CD4-positive, alpha-beta T cell treated with Interleukin-2 at 100 ng/mL for 4 hours (primary cell): ENCODE results near the gene CETN3.

Experiments
- DNase-seq: peaks from one replicate; pipeline ENCODE4 v3.0.0-alpha.2; 2020; ENCODE audit warnings: low spot score

CETN3 gene

DNA sequence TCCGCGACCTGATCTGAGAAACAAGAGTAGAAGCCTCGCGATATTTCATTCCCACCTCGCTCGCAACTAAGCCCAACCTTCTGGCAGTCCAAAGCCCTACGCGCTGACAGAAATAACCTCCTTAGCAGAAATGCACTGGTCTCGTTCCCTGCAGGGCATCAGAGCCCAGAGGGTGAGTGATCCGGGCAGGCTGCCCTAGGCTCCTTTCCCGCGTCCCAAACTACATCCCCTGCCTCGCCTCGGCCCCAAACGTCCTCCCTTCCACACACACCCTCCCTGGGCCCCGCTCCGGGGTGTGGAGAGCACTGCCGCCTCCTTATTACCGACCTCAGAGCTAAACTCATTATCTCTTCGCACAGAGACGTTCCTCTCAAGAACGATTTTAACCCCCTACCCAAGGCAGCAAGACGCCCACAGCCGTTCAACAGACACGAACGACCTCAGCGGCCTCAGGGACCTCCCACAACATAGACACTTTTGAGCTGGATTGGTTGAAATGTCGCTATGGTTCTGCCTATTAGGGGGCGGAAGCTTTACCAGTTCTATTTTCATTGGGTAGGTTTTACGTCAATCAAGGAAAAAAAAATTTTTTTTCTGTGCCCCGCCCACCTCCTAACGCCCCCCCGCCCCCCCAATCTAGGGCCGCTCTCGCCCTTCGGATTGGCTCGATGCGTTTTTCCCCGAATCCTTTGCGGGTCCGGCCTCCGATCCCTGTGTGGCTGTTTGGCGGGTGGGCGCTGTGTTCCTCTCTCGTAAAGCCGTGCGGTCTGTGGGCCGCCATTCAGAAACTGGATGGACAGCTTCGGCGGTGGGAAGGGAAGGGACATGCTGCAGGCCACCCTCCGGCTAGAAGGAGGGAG, at the start of gene CETN3:
Gene CETN3 (minus strand): TSS at position 439 of the 860 bp plus-strand sequence. CDS start 95 bp downstream, at position 344.
- DNase-seq = peak; percentile 94

DNA sequence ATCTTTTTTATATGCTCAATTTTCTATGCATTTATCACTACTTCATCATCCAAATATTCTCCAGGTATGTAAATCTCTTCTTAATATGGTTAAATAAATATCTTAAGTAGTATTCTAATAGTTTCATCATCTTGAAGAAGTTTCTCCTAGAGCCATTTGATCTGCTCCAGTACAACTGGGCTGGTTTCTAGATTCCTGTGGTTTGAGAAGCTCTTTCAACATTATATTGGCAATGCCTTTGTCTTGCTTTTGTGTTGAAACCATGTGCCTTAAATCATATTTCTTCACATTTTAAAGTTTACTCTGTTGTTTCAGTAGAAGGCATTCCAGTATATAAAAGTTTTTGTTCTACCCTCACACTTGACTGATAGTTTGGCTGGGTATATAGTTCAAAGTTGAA, 37.4 kb upstream of the CETN3 start:
- no peak for DNase-seq

DNA sequence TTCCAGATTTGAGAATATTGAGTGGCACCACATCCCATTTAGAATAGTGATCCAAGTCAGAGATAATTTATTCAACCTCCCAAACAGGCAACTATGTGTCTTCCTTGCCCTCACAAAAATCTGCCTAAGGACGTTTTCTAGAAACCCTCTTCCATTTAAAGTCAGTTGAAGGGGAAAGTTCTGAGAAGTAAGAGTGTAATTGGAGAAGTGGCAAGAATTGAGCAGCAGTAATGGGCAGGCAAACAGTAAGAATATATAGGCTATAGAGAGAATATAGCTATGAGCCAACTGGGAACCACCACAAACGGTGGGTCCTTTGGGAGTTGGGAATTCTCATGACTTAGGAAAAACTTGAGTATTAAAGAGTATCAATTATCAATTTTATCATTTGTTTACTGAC, 31.1 kb upstream of the CETN3 start:
- DNase-seq = no peak

DNA sequence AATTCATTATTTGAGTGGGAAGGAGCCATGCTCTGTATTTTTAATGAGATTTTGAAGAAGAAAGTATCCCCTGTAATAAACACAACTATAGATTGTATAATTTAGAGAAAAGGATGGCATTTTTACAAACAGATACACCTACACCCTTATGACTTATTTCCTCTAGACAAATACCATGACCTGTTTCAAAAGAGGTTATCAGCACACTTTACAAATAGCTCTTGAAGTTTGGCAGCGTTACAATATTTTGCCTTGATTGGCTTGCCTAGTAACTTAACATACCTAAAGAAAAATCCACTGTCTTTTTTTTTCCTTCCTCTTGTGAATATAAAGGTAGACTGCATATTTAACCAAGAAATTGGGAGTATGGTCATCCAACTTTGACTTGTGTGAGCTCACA, 28.5 kb upstream of the CETN3 start:
- DNase-seq = no peak

DNA sequence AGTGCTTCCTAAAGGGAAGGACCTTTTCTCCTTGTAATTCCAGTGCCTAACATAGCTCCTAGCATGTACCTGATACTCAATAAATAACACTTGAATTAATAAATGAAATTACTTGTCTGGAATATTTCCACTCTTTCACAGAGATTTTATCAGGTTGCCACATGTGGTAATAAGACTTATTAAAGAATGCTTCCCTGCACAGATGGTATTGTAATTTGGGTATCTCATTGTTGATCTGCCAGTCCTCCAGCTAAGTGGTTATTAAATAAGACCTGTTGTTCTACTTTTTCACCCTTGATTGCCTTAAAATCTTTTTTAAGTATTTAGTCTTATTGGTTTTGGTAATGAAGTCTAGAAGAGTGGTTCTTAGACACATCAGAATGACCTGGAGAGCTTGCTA, 28.1 kb upstream of the CETN3 start:
- no peak for DNase-seq

DNA sequence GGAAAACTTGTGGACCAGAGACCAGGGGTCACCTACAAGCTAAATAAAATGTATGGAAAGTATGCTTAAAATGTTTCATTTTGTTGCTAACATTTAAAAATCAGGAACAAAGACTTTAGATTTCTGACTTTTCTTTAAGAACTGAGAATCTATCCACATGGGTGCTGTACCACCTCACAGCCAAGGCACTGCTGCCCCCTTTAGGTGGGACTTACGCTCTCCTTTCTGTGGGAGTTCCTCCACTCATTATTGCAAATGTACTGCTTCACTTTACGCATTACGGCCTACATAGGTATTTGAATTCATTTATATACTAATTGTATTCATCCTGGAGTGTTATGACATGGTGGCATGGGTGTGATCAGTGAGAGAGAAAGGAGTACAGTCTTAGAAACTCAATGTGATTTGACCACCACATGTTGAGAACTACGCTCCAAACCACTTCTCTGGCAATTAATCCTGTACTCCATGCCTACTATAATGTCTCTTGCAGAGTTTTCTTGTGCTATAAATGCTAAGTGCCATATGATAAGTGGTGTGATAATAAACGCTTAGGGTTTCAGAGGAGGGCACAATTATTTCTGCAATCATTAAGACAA, 24.7 kb upstream of the CETN3 start:
- DNase-seq = peak; percentile 40

DNA sequence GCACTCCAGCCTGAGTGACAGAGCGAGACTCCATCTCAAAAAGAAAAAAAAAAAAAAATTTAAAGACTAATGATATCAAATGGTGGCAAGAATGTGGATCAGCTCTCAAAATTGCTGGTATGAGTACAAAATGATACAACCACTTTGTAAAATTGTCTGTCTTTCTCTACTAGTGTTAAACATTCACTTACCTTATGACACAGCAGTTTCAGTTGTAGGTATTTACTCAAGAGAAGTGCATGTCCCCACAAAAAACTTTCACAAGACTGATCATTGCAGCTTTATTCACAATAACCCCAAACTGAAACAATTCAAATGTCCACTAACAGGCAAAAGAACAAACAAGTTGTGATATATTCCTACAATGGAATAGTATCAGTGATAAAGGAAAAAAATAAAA, 14.7 kb upstream of the CETN3 start:
- DNase-seq = no peak

DNA sequence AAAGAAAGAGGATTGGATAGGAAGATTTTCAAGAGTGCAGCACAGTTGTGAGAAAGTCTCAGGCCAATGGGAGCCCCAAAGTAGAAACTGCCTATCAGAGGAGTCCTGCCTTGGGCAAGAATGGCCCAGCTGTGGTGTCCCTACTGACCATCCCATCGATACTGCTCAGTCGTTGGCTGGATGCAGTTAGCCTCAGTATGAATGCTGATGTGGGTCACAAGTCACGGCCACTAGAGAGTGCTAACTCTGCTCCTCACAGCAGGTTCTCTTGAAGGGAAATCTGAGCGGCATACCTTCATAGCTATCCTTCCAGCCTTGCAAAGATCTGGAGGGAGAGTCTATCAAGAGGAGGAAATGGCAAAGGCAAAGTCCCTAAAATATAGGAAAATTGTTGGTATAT, 11.6 kb upstream of the CETN3 start:
- DNase-seq = no peak

DNA sequence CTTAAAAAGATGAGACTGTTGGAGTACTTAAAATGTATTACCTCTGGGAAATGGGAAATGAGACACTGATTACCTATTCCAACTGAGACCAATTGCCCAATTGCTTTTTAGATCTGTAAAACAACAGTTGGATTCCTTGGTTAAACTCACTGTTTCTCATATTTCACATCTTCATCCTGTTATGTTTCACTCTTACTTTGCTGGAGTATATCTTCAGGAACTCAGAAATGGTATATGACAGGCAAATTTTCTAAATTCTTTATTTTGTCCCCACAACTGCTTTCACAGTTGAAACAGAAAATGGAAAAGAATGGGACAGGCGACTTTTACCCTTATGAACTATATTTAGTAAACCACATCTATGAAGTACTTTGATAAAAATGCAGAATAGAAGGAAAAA, 8.7 kb upstream of the CETN3 start:
- no peak for DNase-seq

DNA sequence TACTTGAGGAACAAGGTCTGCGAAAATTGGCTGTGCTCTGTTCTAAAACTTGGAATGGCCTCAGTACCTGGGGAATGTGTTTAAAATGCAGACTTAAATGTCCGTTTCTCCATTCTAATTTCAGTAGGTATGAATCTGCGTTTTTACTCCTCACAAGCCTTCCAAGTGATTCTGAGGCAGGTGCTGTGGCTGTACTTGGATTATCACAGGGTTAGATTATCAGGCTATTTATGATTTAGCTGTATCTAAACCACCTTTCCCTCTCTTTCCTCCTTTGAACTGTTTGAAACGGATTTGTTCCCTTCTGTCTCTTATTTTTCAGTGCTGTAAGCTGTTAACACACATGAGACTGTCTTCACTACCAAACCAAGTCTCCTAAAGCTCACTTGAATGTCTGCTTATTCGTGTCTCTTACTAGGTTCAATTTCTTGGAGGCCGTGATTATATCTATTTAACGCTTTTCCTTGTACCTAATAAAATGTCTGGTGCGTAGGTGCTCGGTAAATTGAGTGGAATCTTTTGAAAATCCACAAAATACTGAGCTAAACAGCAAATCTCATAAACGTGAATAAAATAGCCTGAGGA, 714 bp upstream of the CETN3 start:
- DNase-seq = no peak

DNA sequence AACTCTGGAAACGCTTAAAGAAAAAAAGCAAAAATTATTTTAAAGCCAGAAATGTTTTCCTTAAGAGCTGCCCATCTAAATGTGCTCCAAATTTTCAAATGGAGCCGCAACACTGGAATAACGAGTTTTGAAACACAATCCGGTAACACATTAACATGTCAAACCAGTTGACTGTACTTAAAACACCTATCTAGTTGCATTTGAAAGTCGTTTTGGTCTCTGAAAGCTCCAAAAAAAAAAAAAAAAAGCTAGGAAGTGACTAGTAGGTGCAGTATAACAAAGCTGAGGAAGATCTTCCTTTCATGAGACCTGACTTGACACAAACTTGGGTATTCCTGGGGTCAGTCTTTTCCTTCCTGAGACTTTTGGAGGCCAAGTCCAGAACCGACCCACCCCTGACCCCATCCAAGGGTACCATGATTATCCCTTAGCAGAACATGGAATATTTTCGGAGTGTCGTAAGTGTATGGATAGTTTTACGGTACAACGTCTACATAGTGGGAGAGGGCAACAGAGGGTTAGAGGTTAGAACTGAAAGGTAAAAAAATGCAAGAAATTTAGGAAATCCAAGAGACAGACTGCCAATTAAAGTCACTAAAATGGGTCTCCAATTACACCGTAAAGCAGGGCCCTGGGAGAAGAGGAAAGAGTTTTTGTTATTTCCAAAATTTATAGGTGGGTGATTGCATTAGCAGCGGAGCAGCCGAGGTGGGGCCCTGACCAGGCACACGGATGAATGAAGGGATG, 812 bp downstream of the CETN3 start:
- no peak for DNase-seq

DNA sequence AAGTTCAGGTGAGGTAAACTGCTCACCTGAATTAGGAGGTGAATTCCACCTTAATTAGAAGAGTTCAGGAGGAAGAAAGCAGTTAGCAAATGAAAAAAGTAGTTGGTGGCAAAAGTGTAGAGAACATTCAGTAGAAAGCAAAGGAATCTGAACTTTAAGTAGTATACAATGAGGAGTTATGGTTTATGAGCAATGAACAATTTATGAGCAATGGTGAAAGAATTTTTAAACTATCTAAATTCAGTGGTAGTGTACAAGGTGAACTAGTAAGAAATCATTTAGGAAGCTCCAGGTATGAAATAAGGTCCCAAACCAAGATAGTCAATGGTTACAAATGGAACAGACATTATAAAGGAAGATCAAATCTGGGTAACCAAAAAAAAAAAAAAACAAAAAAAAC, 3.1 kb downstream of the CETN3 start:
- no peak for DNase-seq

DNA sequence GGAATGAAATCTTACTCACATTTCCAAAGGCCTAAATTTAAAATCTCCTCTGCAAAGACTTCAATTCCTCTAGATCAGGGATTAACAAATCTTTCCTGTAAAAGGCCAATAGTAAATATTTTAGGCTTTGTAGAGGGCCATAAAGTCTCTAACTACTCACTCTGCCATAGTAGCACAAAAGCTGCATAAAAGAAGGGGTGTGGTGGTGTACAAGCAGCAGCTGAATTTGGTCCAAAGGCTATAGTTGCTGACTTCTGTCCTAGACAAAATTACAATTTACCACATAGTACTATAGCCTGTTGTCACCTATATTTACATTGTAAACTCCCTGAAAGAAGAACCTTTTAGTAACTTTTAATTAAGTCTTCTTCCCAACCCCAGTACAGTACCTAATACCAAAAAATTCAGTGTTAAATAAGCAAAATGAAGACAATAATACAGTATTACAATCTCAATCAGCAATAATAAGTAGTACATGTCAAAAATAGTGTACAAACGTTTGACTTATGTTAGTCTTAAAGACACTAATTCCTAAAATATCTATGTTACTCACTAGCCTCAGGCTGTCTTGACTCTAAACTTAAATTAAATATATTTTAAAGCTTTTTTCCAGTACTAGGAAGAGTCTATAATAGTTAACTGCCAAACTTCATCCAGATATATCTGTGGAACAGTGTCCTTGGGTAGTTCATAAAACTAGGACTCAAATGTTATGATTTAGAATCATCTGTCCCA, 6.9 kb downstream of the CETN3 start:
- DNase-seq = no peak

DNA sequence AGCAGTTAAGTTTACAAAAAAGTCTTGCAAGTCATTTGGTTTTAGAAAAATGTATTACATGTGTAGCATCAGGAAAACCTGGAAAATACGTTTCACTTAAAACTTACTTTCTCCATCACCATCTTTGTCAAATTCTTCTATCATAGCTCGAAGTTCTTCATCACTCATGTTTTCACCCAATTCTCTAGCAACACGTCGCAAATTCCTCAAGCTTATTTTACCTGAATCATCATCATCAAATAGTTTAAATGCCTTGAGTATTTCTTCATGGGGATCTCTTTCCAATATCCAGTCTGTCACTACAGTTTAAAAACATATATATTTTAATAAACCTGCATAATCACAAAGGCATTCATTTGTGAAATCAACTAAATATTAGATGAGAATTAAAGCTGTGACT, 10.3 kb downstream of the CETN3 start:
- DNase-seq = no peak

DNA sequence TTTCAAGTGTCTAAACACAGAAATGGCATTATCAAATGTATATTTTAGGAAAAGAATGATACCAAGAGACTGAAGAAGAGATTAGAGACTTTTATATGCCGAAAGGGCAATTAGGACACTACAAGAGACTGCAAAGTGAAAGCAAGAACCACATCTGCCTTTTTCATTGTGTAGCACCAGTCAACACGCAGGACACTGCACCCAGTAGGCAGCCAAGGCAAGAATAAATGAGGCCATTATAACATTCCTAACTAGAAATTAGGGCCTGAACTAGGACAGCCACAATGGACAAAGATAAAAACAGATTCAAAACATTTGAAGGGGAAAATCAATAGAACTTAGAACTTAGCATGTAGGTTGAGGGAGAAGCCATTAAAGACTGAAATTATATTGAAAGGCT, 10.8 kb downstream of the CETN3 start:
- DNase-seq = no peak

DNA sequence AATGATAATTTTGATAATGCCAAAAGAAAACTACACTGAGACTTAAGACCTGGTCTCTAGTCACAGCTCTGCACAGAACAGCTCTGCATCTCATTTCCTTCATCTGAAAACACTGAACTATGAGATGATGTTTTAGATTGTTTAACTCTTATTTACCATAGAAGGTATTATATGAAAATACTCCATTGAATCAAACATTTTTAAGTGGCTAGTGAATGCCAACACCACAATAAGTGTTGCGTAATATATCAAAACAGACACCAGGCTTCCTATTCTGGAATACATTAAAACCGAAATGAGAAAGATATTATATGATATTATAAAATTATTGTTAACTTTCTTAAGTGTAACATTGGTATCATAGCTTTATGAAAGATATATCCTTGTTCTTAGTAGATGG, 14.6 kb downstream of the CETN3 start:
- DNase-seq = no peak

DNA sequence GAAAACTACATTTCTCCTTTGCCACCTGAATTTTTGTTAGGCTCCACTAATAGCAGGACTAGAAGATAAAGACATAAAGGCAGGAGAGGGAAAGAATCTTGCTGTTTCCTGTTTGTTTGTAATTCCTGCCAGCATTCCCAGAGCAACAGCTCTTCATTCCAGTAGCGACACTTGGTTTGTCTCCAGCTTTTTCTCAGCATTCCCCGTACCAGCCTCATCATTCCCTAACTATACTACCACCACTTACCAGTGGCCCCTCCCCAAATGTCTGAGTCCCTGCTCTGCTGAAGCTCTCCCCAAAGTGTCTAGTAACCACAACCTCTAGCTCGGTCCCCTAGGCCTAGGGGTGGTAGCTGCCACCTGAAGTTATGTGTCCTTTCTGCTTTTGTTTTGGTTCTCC, 18.6 kb downstream of the CETN3 start:
- no peak for DNase-seq

DNA sequence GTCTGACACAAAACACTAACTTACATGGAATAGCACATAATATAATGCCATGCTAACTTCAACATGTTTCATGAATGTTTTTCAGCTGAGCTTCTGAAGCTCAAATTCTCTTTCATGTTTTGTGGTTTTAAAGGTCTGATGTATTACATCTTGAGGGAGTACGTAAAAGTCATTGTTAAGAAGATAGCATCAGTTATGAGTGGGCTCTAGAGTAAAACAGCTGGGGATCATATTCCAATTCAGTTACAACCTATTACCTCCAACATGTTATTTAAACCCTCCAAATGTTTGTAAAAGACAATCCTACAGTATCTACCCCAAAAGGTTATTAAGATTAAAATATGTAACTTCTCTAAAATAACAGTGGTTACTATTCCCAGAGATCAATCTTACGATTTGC, 19.2 kb downstream of the CETN3 start:
- DNase-seq = no peak

DNA sequence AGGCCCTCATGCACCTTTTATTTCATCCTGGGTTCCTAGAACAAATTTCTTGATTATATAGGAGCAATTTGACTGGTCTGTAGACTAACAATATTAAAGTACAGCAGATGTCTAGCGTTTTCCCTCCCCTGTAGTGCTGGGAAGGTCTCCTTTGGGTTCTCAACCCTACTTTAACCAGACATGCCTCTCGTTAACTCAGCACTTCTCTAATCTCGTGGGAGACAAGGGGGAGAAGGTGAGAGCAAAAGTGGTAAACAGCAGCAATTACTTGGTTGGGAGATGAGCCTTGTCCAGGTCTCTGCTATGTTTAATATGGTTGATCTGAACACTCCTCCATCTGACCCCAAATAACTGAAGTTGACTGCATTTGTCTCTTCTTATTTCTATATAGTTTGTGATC, 22.0 kb downstream of the CETN3 start:
- no peak for DNase-seq

DNA sequence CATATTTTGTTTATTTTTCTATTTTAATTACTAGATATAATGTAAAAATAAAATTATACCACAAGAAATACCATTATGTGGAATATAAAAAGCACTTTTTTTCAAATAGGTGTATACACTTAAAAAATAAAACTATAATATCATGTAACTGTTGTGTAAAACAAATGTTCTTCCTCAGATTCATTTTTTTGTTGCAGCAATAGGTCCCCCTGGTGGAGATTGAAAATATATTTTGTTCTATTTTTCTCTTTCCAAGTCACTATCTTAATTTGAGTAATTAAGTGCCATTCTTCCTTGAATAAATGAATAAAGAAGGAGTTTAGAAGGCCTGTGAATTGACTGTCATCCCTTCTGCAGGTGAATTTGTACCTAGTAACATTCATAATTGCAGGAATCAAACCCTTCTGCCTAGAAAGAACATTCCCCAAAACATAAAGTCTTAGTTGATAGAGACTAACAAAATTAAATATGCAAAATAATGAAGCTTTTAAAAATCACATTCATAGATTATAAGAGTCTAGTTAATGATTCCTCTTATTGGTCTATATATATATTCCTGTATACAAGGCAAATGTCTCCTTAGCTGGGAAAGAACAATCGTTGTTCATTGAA, 23.4 kb downstream of the CETN3 start:
- peak; percentile 5 for DNase-seq

DNA sequence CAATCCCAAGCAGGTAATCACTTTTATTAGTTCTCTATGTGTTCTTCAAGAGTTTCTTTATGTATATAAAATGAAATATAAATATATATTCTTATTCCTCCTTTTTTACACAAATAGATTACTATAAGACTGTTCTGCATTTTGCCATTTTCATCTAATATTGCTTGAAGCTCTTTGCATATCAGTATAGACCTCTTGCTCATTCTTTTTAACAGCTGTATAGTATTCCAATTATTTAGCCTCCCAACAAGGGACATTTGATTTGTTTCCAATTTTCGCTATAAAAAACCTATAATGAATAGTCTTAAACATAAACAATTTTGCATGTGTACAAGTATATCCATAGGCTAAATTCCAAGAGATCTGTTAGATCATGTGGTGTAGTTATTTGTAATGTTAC, 25.2 kb downstream of the CETN3 start:
- no peak for DNase-seq

DNA sequence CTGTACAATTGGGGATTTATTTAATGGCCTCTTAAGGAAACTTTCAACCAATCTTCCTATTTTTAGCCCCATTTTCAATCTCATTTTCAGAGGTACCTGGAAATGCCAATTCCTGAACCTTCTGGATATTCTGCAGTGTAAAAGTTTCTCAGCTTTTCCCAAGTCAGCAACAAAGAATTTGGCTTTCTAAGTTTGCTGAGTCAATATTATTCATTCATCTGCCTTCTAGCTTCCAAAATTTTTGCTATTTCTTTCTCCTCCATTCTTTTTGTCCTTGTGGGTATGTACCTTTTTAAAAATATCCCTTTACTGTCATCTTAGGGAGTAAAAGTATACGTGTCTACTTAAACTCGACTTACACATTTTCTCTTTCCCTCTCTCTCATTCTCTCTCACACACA, 25.7 kb downstream of the CETN3 start:
- DNase-seq = no peak
